Neural cell (in vitro differentiated cells): ENCODE results near the gene ICE1.

ENCODE experiments used
- CTCF ChIP-seq: fragments of 450-650 bp; IDR thresholded peaks from 2 replicates; pipeline ENCODE4 v1.5.1; 2014; ENCODE audit warnings: antibody characterized with exemption, mild to moderate bottlenecking, moderate library complexity; ENCODE audit not compliant: poor library complexity, severe bottlenecking
- EP300 ChIP-seq: fragments of 450-650 bp; conservative IDR thresholded peaks from 2 replicates; pipeline ENCODE4 v1.6.1; 2014; ENCODE audit warnings: antibody characterized with exemption, mild to moderate bottlenecking, moderate library complexity; ENCODE audit not compliant: poor library complexity, severe bottlenecking
- EZH2 ChIP-seq: fragments of 200-600, 300-800 bp; shearing (Covaris generic), sonication (generic); IDR thresholded peaks from 2 replicates; pipeline ENCODE4 v1.6.1; 2014; ENCODE audit warnings: antibody characterized with exemption, low read length, borderline replicate concordance, mild to moderate bottlenecking; ENCODE audit not compliant: insufficient read depth, poor library complexity, severe bottlenecking
- MXI1 ChIP-seq: fragments of 450-650 bp; conservative IDR thresholded peaks from 2 replicates; pipeline ENCODE4 v1.6.1; 2014; ENCODE audit warnings: antibody characterized with exemption, mild to moderate bottlenecking; ENCODE audit not compliant: poor library complexity, severe bottlenecking
- REST ChIP-seq: IDR thresholded peaks from 2 replicates; pipeline ENCODE4 v1.6.1; 2012; ENCODE audit warnings: borderline replicate concordance
- SMC3 ChIP-seq: fragments of 450-650 bp; conservative IDR thresholded peaks from 2 replicates; pipeline ENCODE4 v1.6.1; 2014; ENCODE audit warnings: antibody characterized with exemption, mild to moderate bottlenecking, moderate library complexity; ENCODE audit not compliant: poor library complexity

DNA sequence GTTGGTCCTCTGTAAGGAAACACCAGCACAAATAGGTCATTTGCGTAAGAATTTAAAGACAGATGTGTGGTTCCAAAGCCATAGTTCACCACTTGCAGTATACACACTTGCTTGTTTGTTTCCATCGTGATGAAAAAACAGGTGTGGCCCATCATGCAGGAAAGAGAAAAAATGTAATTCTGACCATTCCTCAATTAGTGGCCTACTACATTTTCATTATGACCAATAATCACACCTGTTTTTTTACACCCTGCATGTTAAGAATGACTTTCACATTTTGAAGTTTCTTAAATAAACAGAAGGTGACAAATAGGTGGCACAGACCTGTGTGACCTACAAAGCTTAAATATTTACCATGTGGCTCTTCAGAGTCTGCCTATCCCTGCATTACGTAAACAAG, 2.2 kb upstream of the ICE1 start:
- TF ChIP-seq CTCF (no peak), REST (no peak), EP300 (no peak), EZH2 (no peak), SMC3 (no peak), MXI1 (no peak)
